HCT116 (cell line): ENCODE measurements around the gene COL19A1. TPM values are rescaled to one million over a fixed set of nuclear protein-coding genes. Genes with fewer than 3 reads are reported as not detected.

Experiments
- ATAC-seq: fragments of 200-7000 bp; cut with Tn5 transposase; 2 replicates; pipeline ENCODE4 v1.9.1; 2020; ENCODE audit warnings: mild to moderate bottlenecking, moderate library complexity
- BruUV-seq: library from RNA; stranded (reverse); fragments of 400-500 nt; replicated peaks from 2 replicates; lab custom pipeline; 2021; lab: Mats Ljungman, UMichigan
- CTCF ChIA-PET: fragments of 300-600 bp; sonication (Branson Sonifier 250); formaldehyde crosslinking; loops from one replicate; lab custom pipeline; 2021; ENCODE audit warnings: antibody characterized with exemption; lab: Charles Lee
- POLR2A ChIA-PET: fragments of 300-600, 350-600 bp; sonication (Branson Sonifier 250); formaldehyde crosslinking; loops from one replicate; lab custom pipeline; 2021; ENCODE audit warnings: antibody characterized with exemption; lab: Charles Lee
- RAD21 ChIA-PET, 2 experiments: fragments of 300-600 bp; sonication (Branson Sonifier 250); formaldehyde crosslinking; loops; one replicate each; lab custom pipeline; 2023; ENCODE audit warnings: low total read pairs in 2 of 2; ENCODE audit not compliant: uncharacterized antibody in 2 of 2, unreplicated experiment in 2 of 2, low non-redundant PET in 1 of 2; lab: Charles Lee
- DNase-seq: peaks from one replicate; pipeline ENCODE4 v3.0.0-alpha.2; 2010; ENCODE audit warnings: low read depth, low spot score
- H2AFZ ChIP-seq: fragments of 200-600 bp; shearing (Covaris generic), sonication (generic); 2 replicates; pipeline ENCODE4 v1.6.1; 2017; ENCODE audit warnings: low read depth, mixed run types, mixed read lengths, antibody characterized with exemption, low read length; ENCODE audit not compliant: poor library complexity, severe bottlenecking
- H3K27ac ChIP-seq: 2 replicates; pipeline ENCODE4 v1.5.1; 2012; ENCODE audit warnings: low read depth, low read length
- H3K27me3 ChIP-seq: fragments of 200-600 bp; sonication (generic); 2 replicates; pipeline ENCODE4 v1.6.1; 2016; ENCODE audit warnings: mixed run types, low read length, mixed read lengths; ENCODE audit not compliant: insufficient read depth
- H3K36me3 ChIP-seq, 2 experiments: fragments of 200-500 bp in 1 of 2; fragments of 200-600 bp in 1 of 2; sonication (Bioruptor generic) in 1 of 2; sonication (generic) in 1 of 2; 2 replicates each; pipeline versions ENCODE4 v1.5.1 to v1.6.1; 2014 to 2016; ENCODE audit warnings: low read length in 2 of 2, inconsistent platforms in 1 of 2, mixed read lengths in 1 of 2, mixed run types in 1 of 2; ENCODE audit not compliant: insufficient read depth in 2 of 2, control insufficient read depth in 1 of 2
- H3K4me1 ChIP-seq, 2 experiments: fragments of 200-600 bp in 1 of 2; sonication (generic) in 1 of 2; 2 replicates each; pipeline versions ENCODE4 v1.5.1 to v1.6.1; 2012 to 2017; ENCODE audit warnings: low read length in 2 of 2, inconsistent platforms in 1 of 2, mild to moderate bottlenecking in 1 of 2, mixed read lengths in 1 of 2, mixed run types in 1 of 2, moderate library complexity in 1 of 2; ENCODE audit not compliant: insufficient read depth in 2 of 2, control insufficient read depth in 1 of 2
- H3K4me2 ChIP-seq: fragments of 200-600 bp; sonication (generic); 2 replicates; pipeline ENCODE4 v1.6.1; 2017; ENCODE audit warnings: mixed run types, low read length, mixed read lengths
- H3K4me3 ChIP-seq, 2 experiments: fragments of 200-600 bp in 1 of 2; sonication (generic) in 1 of 2; replicated peaks in 1 of 2; 2 replicates each; pipeline ENCODE4 v1.5.1; 2011 to 2016; ENCODE audit warnings: low read length in 2 of 2, control low read depth in 1 of 2, low read depth in 1 of 2, mild to moderate bottlenecking in 1 of 2, mixed read lengths in 1 of 2, mixed run types in 1 of 2
- H3K79me2 ChIP-seq: fragments of 200-600 bp; sonication (generic); 2 replicates; pipeline ENCODE4 v1.6.1; 2017; ENCODE audit warnings: mild to moderate bottlenecking, mixed run types, low read length, moderate library complexity, mixed read lengths; ENCODE audit not compliant: insufficient read depth
- H3K9ac ChIP-seq: fragments of 200-600 bp; sonication (generic); 2 replicates; pipeline ENCODE4 v1.6.1; 2016; ENCODE audit warnings: low read length, mixed read lengths
- H3K9me2 ChIP-seq: fragments of 200-600 bp; sonication (generic), shearing (Covaris generic); 2 replicates; pipeline ENCODE4 v1.6.1; 2017; ENCODE audit warnings: mixed run types, mild to moderate bottlenecking, moderate library complexity; ENCODE audit not compliant: insufficient read depth
- H3K9me3 ChIP-seq, 2 experiments: fragments of 200-500 bp in 1 of 2; fragments of 200-600 bp in 1 of 2; sonication (Bioruptor generic) in 1 of 2; sonication (generic) in 1 of 2; 2 replicates each; pipeline ENCODE4 v1.6.1; 2014 to 2017; ENCODE audit warnings: low read length in 2 of 2, mixed read lengths in 2 of 2, inconsistent platforms in 1 of 2, low read depth in 1 of 2, mild to moderate bottlenecking in 1 of 2, mixed run types in 1 of 2, moderate library complexity in 1 of 2; ENCODE audit not compliant: control insufficient read depth in 1 of 2, insufficient read depth in 1 of 2
- H4K20me1 ChIP-seq: fragments of 200-600 bp; sonication (generic), shearing (Covaris generic); 2 replicates; pipeline ENCODE4 v1.6.1; 2017; ENCODE audit warnings: mixed run types, mild to moderate bottlenecking, moderate library complexity; ENCODE audit not compliant: insufficient read depth
- CBX3 ChIP-seq: IDR thresholded peaks from 2 replicates; pipeline ENCODE4 v1.6.1; 2012; ENCODE audit warnings: low read depth
- EGR1 ChIP-seq: IDR thresholded peaks from 2 replicates; pipeline ENCODE4 v1.6.1; 2012; ENCODE audit warnings: low read depth
- EZH2 ChIP-seq: fragments of 200-600 bp; sonication (generic); IDR thresholded peaks from 2 replicates; pipeline ENCODE4 v1.6.1; 2017; ENCODE audit warnings: antibody characterized with exemption, mixed run types
- EZH2phosphoT487 ChIP-seq: fragments of 200-600 bp; IDR thresholded peaks from 2 replicates; pipeline ENCODE4 v1.6.1; 2018; ENCODE audit warnings: antibody characterized with exemption, borderline replicate concordance
- FOSL1 ChIP-seq: IDR thresholded peaks from 2 replicates; pipeline ENCODE4 v1.6.1; 2012; ENCODE audit warnings: low read depth
- JUND ChIP-seq: IDR thresholded peaks from 2 replicates; pipeline ENCODE4 v1.6.1; 2012
- POLR2A ChIP-seq: IDR thresholded peaks from 2 replicates; pipeline ENCODE4 v1.7.0; 2011; ENCODE audit warnings: borderline replicate concordance; ENCODE audit not compliant: insufficient read depth, insufficient read length; ENCODE audit errors: extremely low read depth
- POLR2AphosphoS5 ChIP-seq: IDR thresholded peaks from 2 replicates; pipeline ENCODE4 v1.6.1; 2011; ENCODE audit warnings: mild to moderate bottlenecking, low read depth, low read length, moderate library complexity
- RAD21 ChIP-seq: IDR thresholded peaks from 2 replicates; pipeline ENCODE4 v1.6.1; 2012; ENCODE audit warnings: low read depth, mild to moderate bottlenecking
- SIN3A ChIP-seq: IDR thresholded peaks from 2 replicates; pipeline ENCODE4 v1.6.1; 2012; ENCODE audit warnings: low read depth
- SP1 ChIP-seq: IDR thresholded peaks from 2 replicates; pipeline ENCODE4 v1.6.1; 2012; ENCODE audit warnings: low read depth
- SRF ChIP-seq: IDR thresholded peaks from 2 replicates; pipeline ENCODE4 v1.6.1; 2012; ENCODE audit warnings: low read depth
- TCF7L2 ChIP-seq: IDR thresholded peaks from 2 replicates; pipeline ENCODE4 v1.7.0; 2011; ENCODE audit warnings: borderline replicate concordance, inconsistent platforms; ENCODE audit not compliant: insufficient read depth, insufficient read length; ENCODE audit errors: extremely low read depth
- YY1 ChIP-seq: IDR thresholded peaks from 2 replicates; pipeline ENCODE4 v1.6.1; 2011; ENCODE audit warnings: low read length, low read depth, moderate library complexity, mild to moderate bottlenecking; ENCODE audit not compliant: insufficient replicate concordance; ENCODE audit errors: extremely low read depth
- ZFX ChIP-seq: fragments of 450-650 bp; IDR thresholded peaks from 2 replicates; pipeline ENCODE4 v1.6.1; 2017
- intact Hi-C: fragments of 100-400 bp; cut with micrococcal nuclease; formaldehyde crosslinking; loops from 2 replicates; pipeline ENCODE4 v1.10.0; 2022
- total RNA-seq: library from RNA; stranded (reverse); gene quantifications from one replicate; pipeline ENCODE4 v1.2.1, GENCODE V29; 2021; ENCODE audit not compliant: unreplicated experiment
- TF ChIP-seq, protein P1 (sequence below): IDR thresholded peaks from 2 replicates; pipeline ENCODE4 v1.6.1; 2012; ENCODE audit warnings: low read depth
- TF ChIP-seq, protein P2 (sequence below): IDR thresholded peaks from 2 replicates; pipeline ENCODE4 v1.6.1; 2012
- TF ChIP-seq, protein P3 (sequence below), 3 experiments: fragments of 200-600 bp in 1 of 3; sonication (generic) in 1 of 3; IDR thresholded peaks in 2 of 3; conservative IDR thresholded peaks in 1 of 3; 2 replicates each; pipeline ENCODE4 v1.5.1; 2012 to 2017; ENCODE audit warnings: low read depth in 2 of 3, low read length in 2 of 3, antibody characterized with exemption in 1 of 3, borderline replicate concordance in 1 of 3, control low read depth in 1 of 3, mild to moderate bottlenecking in 1 of 3, mixed read lengths in 1 of 3, mixed run types in 1 of 3, moderate library complexity in 1 of 3; ENCODE audit not compliant: insufficient read depth in 1 of 3
- TF ChIP-seq, protein P4 (sequence below): IDR thresholded peaks from 2 replicates; pipeline ENCODE4 v1.6.1; 2011; ENCODE audit warnings: mild to moderate bottlenecking, low read length, moderate library complexity; ENCODE audit not compliant: insufficient replicate concordance; ENCODE audit errors: extremely low read depth
- TF ChIP-seq, protein P5 (sequence below): IDR thresholded peaks from 2 replicates; pipeline ENCODE4 v1.6.1; 2012

The COL19A1 gene
- total RNA-seq, 1 experiment from 2014 or later, result not detected

DNA sequence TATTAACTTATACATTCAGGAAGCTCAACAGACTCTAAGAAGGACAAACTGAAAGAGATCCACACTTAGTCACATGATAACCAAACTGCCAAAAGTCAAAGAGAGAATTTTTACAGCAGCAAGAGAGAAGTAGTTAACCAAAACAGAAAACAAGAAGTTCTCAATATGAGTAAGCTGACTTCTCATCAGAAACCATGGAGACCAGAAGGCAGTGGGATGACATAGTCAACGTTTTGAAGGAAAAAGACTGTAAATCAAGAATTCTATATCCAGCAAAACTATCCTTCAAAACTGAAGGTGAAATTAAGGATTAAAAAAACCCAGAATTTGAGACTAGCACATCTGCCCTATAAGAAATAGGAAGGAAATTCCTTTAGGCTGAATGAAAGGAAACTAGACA is 60.4 kb downstream of the COL19A1 start:
- ChIA-PET CTCF (no interaction called here), RAD21 (no interaction called here), POLR2A (no interaction called here)
- TF ChIP-seq, protein P1, sequence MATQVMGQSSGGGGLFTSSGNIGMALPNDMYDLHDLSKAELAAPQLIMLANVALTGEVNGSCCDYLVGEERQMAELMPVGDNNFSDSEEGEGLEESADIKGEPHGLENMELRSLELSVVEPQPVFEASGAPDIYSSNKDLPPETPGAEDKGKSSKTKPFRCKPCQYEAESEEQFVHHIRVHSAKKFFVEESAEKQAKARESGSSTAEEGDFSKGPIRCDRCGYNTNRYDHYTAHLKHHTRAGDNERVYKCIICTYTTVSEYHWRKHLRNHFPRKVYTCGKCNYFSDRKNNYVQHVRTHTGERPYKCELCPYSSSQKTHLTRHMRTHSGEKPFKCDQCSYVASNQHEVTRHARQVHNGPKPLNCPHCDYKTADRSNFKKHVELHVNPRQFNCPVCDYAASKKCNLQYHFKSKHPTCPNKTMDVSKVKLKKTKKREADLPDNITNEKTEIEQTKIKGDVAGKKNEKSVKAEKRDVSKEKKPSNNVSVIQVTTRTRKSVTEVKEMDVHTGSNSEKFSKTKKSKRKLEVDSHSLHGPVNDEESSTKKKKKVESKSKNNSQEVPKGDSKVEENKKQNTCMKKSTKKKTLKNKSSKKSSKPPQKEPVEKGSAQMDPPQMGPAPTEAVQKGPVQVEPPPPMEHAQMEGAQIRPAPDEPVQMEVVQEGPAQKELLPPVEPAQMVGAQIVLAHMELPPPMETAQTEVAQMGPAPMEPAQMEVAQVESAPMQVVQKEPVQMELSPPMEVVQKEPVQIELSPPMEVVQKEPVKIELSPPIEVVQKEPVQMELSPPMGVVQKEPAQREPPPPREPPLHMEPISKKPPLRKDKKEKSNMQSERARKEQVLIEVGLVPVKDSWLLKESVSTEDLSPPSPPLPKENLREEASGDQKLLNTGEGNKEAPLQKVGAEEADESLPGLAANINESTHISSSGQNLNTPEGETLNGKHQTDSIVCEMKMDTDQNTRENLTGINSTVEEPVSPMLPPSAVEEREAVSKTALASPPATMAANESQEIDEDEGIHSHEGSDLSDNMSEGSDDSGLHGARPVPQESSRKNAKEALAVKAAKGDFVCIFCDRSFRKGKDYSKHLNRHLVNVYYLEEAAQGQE, result no peak
- TF ChIP-seq ZFX, result no peak
- TF ChIP-seq FOSL1, result no peak
- no peak for TF ChIP-seq EZH2
- no peak for TF ChIP-seq POLR2AphosphoS5
- no peak for TF ChIP-seq RAD21
- TF ChIP-seq, protein P2, sequence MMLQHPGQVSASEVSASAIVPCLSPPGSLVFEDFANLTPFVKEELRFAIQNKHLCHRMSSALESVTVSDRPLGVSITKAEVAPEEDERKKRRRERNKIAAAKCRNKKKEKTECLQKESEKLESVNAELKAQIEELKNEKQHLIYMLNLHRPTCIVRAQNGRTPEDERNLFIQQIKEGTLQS, result no peak
- no peak for TF ChIP-seq CBX3
- TF ChIP-seq SP1, result no peak
- TF ChIP-seq, protein P3, sequence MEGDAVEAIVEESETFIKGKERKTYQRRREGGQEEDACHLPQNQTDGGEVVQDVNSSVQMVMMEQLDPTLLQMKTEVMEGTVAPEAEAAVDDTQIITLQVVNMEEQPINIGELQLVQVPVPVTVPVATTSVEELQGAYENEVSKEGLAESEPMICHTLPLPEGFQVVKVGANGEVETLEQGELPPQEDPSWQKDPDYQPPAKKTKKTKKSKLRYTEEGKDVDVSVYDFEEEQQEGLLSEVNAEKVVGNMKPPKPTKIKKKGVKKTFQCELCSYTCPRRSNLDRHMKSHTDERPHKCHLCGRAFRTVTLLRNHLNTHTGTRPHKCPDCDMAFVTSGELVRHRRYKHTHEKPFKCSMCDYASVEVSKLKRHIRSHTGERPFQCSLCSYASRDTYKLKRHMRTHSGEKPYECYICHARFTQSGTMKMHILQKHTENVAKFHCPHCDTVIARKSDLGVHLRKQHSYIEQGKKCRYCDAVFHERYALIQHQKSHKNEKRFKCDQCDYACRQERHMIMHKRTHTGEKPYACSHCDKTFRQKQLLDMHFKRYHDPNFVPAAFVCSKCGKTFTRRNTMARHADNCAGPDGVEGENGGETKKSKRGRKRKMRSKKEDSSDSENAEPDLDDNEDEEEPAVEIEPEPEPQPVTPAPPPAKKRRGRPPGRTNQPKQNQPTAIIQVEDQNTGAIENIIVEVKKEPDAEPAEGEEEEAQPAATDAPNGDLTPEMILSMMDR (IDR thresholded peaks at IDR 0.05 in 2 of 3, conservative IDR thresholded peaks at IDR 0.05 in 1 of 3; ENCODE audit: borderline replicate concordance in 1 of 3, insufficient read depth in 1 of 3, low read depth in 2 of 3, low read length in 2 of 3), result no peak
- TF ChIP-seq, protein P4, sequence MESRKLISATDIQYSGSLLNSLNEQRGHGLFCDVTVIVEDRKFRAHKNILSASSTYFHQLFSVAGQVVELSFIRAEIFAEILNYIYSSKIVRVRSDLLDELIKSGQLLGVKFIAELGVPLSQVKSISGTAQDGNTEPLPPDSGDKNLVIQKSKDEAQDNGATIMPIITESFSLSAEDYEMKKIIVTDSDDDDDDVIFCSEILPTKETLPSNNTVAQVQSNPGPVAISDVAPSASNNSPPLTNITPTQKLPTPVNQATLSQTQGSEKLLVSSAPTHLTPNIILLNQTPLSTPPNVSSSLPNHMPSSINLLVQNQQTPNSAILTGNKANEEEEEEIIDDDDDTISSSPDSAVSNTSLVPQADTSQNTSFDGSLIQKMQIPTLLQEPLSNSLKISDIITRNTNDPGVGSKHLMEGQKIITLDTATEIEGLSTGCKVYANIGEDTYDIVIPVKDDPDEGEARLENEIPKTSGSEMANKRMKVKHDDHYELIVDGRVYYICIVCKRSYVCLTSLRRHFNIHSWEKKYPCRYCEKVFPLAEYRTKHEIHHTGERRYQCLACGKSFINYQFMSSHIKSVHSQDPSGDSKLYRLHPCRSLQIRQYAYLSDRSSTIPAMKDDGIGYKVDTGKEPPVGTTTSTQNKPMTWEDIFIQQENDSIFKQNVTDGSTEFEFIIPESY, result no peak
- TF ChIP-seq EGR1, result no peak
- TF ChIP-seq SRF, result no peak
- no peak for TF ChIP-seq POLR2A
- TF ChIP-seq EZH2phosphoT487, result no peak
- TF ChIP-seq YY1, result no peak
- TF ChIP-seq SIN3A, result no peak
- TF ChIP-seq, protein P5, sequence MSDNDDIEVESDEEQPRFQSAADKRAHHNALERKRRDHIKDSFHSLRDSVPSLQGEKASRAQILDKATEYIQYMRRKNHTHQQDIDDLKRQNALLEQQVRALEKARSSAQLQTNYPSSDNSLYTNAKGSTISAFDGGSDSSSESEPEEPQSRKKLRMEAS, result no peak
- TF ChIP-seq JUND, result no peak
- no peak for TF ChIP-seq TCF7L2
- H3K4me3 ChIP-seq, result no peak overlapping the region
- H3K4me2 ChIP-seq, result no peak overlapping the region
- no peaks in the 10 kb centered on the region for H3K79me2 ChIP-seq
- no TSS peak for BruUV-seq
- no peak for DNase-seq
- no peak overlapping the region for H3K9ac ChIP-seq
- intact Hi-C loops, result no loop called here
- ATAC-seq, result no peak
- no peaks in the 10 kb centered on the region; a peak in 1 of 4 replicates for H3K9me3 ChIP-seq
- H2AFZ ChIP-seq, result no peak overlapping the region
- no peaks in the 10 kb centered on the region for H3K9me2 ChIP-seq
- no peaks in the 10 kb centered on the region for H4K20me1 ChIP-seq
- no peaks in the 10 kb centered on the region for H3K36me3 ChIP-seq
- no peaks in the 10 kb centered on the region for H3K4me1 ChIP-seq
- H3K27ac ChIP-seq, result no peak overlapping the region
- H3K27me3 ChIP-seq, result no peaks in the 10 kb centered on the region
